Measurements from ENCODE around the gene MSH5. TPM values are rescaled to one million over a fixed set of nuclear protein-coding genes. Genes with fewer than 3 reads are reported as not detected.

MSH5 gene
- total and polyA plus RNA-seq, 9 donors, result 4.8 to 19.1 (median 9.1) TPM

DNA sequence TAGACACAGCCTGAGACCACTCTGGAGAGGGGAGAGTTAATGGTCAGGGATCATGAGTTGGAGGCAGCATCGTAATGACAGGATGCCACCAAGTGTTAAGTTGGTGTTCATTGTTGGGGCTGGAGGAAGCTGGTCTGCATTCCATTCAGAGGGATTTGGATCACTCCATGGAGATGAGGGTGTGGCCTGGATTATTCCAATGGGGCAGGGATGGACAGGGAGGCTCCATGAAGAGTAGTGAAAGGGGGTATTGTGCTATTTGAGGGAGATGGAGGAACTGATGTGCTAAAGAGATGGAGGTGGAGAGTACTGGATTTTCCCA lies 23.8 kb downstream of the MSH5 start:
- DNase-seq, result no peak
- WGBS, 3 donors, result 3 to 14% (median 13%) methylated on average over 1 of the region's 1 CpG
- intact Hi-C loops (cut with DNase I), result no loop called here
- TF ChIP-seq POLR2A (IDR thresholded peaks at IDR 0.05), result no peak
- TF ChIP-seq EP300 (IDR thresholded peaks at IDR 0.05), result no peak
- TF ChIP-seq, protein P1, sequence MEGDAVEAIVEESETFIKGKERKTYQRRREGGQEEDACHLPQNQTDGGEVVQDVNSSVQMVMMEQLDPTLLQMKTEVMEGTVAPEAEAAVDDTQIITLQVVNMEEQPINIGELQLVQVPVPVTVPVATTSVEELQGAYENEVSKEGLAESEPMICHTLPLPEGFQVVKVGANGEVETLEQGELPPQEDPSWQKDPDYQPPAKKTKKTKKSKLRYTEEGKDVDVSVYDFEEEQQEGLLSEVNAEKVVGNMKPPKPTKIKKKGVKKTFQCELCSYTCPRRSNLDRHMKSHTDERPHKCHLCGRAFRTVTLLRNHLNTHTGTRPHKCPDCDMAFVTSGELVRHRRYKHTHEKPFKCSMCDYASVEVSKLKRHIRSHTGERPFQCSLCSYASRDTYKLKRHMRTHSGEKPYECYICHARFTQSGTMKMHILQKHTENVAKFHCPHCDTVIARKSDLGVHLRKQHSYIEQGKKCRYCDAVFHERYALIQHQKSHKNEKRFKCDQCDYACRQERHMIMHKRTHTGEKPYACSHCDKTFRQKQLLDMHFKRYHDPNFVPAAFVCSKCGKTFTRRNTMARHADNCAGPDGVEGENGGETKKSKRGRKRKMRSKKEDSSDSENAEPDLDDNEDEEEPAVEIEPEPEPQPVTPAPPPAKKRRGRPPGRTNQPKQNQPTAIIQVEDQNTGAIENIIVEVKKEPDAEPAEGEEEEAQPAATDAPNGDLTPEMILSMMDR (IDR thresholded peaks at IDR 0.05), result no peak
- no peak overlapping the region for H3K4me3 ChIP-seq
- no peak overlapping the region for H3K27ac ChIP-seq
- H3K36me3 ChIP-seq, result no peaks in the 10 kb centered on the region
- no peaks in the 10 kb centered on the region for H3K9me3 ChIP-seq
- H3K4me1 ChIP-seq (ENCODE audit: insufficient read depth), result peaks cover 3% of the 10 kb centered on the region
- H3K27me3 ChIP-seq, result no peaks in the 10 kb centered on the region

DNA sequence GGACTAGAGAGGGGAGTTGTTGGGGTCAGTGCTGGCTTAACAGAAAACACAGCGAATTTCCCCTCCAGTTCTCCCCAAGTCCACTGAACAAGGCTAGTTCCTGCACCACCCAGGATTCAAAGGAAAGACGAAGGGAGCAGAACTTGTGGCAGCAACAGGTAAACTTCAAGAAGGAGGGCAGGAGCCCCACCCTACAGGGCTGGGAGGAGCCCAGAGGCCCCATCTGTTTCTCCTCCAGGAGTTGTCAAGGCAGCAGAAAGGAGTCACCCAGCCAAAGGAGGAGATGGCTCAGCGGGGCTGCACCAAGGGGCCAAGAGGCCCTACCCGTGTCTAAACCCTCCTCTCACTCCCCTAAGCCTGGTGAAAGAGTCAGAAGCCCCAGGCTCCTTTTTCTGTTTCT lies 24.4 kb downstream of the MSH5 start:
- Histone ChIP-seq H3K27me3 (no peaks in the 10 kb centered on the region), H3K4me1 (ENCODE audit: insufficient read depth) (peaks cover 3% of the 10 kb centered on the region), H3K9me3 (no peaks in the 10 kb centered on the region), H3K4me3 (no peak overlapping the region), H3K27ac (no peak overlapping the region), H3K36me3 (no peaks in the 10 kb centered on the region)
- whole genome bisulfite sequencing, 3 donors, result 57 to 71% (median 68%) methylated on average over 4 of the region's 4 CpGs
- no peak for DNase-seq
- intact Hi-C loops (cut with DNase I), result no loop called here
- no peak for TF ChIP-seq POLR2A (IDR thresholded peaks at IDR 0.05)
- TF ChIP-seq, protein P1 (IDR thresholded peaks at IDR 0.05), result no peak
- TF ChIP-seq EP300 (IDR thresholded peaks at IDR 0.05), result no peak

DNA sequence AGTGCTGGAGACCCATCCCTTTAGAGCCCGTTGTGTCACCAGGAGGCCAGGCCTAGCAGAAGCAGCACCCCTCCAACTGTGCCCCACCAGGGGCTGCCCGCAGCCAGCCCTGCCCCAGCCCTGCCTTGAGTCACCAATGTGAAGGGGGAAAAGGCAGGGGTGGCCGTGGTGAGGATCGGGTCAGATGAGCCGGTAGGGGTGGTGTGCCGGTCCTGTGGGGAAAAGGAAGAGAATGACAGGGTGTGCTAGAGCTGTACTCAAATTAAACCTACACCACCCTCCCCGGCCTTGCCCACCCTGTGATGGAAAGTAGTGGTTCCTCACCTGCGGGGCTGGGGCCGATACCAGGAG lies 25.7 kb downstream of the MSH5 start:
- Histone ChIP-seq H3K4me3 (no peak overlapping the region), H3K4me1 (ENCODE audit: insufficient read depth) (peaks cover 3% of the 10 kb centered on the region), H3K36me3 (no peaks in the 10 kb centered on the region), H3K9me3 (no peaks in the 10 kb centered on the region), H3K27ac (no peak overlapping the region), H3K27me3 (no peaks in the 10 kb centered on the region)
- intact Hi-C loops (cut with DNase I), result no loop called here
- WGBS, 3 donors, result 86 to 91% (median 88%) methylated on average over 9 of the region's 9 CpGs
- no peak for DNase-seq
- TF ChIP-seq EP300 (IDR thresholded peaks at IDR 0.05) (no peak), POLR2A (IDR thresholded peaks at IDR 0.05) (no peak)
- TF ChIP-seq, protein P1 (IDR thresholded peaks at IDR 0.05), result no peak

DNA sequence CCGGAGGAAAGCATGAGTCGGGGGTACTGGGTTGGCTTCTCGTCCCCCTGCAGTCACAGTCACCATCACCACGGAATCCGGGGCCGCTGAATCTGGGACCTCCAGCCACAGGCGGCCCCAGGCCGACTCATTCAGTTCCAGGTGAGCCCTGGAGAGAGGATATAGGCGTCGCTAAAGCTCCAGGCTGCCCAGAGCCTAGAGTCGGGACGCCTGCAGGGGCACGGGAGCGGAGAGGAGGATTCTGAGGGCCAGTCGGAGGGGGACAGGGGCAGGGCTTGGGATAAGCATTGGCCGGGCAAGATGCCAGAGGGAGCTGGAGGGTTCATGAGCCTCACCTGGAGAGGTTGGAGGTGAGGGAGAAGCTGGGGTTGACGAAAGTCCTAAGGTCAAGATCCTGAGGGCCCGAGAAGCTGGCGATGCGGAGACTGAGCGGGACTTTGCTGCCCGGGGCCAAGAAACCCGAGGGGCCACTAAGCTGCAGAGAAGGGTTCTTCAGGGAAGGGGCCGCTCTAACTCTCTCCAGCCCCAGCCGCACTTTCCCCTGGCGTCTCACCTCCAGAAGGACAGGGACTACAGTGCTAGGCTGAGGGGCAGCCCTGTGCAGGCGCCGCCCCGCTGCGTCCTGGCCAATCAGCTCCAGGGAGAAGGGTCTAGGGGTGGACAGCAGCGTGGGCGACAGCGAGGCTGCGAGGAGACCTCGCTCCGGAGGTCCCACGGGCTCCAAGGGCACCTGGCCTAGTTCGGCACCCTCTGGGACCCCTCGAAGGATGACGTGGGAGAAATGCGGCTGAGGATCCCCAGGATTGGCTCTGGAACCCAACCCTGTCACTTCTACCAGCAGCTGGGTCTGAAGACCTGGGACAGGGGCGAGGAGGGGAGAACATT lies 26.3 kb downstream of the MSH5 start:
- DNase-seq, result no peak
- no peak overlapping the region for H3K27ac ChIP-seq
- TF ChIP-seq POLR2A (IDR thresholded peaks at IDR 0.05) (no peak), EP300 (IDR thresholded peaks at IDR 0.05) (no peak)
- TF ChIP-seq, protein P1 (IDR thresholded peaks at IDR 0.05), result no peak
- WGBS, 3 donors, result 29 to 41% (median 30%) methylated on average over 41 to 42 of the region's 42 CpGs
- peaks cover 3% of the 10 kb centered on the region for H3K4me1 ChIP-seq (ENCODE audit: insufficient read depth)
- no peaks in the 10 kb centered on the region for H3K9me3 ChIP-seq
- H3K4me3 ChIP-seq, result no peak overlapping the region
- intact Hi-C loops (cut with DNase I), result no loop called here
- H3K36me3 ChIP-seq, result no peaks in the 10 kb centered on the region
- no peaks in the 10 kb centered on the region for H3K27me3 ChIP-seq

Data from ovary (tissue), 9 donors.